C4-2B (cell line): ENCODE data around the gene DDX27.

Experiments
- ZFX ChIP-seq: fragments of 450-650 bp; IDR thresholded peaks from 2 replicates; pipeline ENCODE4 v1.6.1; 2017
- TF ChIP-seq, protein P1 (sequence below): fragments of 450-650 bp; conservative IDR thresholded peaks from 2 replicates; pipeline ENCODE4 v1.5.1; 2017; ENCODE audit warnings: mild to moderate bottlenecking

DNA sequence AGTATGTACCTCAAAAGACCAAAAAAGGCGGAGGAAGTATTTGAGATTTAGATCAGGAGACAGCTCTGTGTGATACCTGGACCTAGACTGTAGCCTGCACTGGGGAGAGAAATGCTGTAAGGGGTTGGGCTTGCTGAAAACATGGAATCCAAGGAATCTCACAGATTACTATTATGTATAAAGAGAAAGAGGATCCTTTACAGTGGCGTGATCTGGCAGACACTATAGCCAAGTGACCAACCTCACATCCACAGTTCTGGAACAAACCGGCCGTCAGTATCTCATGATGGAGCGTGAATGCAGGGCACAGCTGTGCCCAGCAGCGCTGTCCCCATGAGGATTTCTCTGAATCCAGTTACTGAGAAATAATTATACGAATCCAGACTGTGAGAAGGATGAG lies 12.3 kb downstream of the DDX27 start:
- TF ChIP-seq, protein P1, sequence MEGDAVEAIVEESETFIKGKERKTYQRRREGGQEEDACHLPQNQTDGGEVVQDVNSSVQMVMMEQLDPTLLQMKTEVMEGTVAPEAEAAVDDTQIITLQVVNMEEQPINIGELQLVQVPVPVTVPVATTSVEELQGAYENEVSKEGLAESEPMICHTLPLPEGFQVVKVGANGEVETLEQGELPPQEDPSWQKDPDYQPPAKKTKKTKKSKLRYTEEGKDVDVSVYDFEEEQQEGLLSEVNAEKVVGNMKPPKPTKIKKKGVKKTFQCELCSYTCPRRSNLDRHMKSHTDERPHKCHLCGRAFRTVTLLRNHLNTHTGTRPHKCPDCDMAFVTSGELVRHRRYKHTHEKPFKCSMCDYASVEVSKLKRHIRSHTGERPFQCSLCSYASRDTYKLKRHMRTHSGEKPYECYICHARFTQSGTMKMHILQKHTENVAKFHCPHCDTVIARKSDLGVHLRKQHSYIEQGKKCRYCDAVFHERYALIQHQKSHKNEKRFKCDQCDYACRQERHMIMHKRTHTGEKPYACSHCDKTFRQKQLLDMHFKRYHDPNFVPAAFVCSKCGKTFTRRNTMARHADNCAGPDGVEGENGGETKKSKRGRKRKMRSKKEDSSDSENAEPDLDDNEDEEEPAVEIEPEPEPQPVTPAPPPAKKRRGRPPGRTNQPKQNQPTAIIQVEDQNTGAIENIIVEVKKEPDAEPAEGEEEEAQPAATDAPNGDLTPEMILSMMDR: no peak
- TF ChIP-seq ZFX: no peak
